Parathyroid adenoma (tissue), 2 donors: ENCODE results near the gene USP28.

ENCODE experiments used
- H2AFZ ChIP-seq: fragments of 300-600 bp; sonication (generic); one replicate; pipeline ENCODE4 v1.7.0; 2017; ENCODE audit warnings: antibody characterized with exemption, mild to moderate bottlenecking
- H3K27ac ChIP-seq: fragments of 300-600 bp; sonication (generic); one replicate; pipeline ENCODE4 v1.7.0; 2017
- H3K27me3 ChIP-seq: fragments of 300-600 bp; sonication (generic); one replicate; pipeline ENCODE4 v1.7.0; 2017; ENCODE audit warnings: low read length; ENCODE audit not compliant: control insufficient read depth, insufficient read depth
- H3K36me3 ChIP-seq: fragments of 300-600 bp; sonication (generic); one replicate; pipeline ENCODE4 v1.7.0; 2017; ENCODE audit warnings: low read length; ENCODE audit not compliant: control insufficient read depth, insufficient read depth
- H3K4me1 ChIP-seq: fragments of 300-600 bp; sonication (generic); one replicate; pipeline ENCODE4 v1.7.0; 2017; ENCODE audit warnings: control low read depth
- H3K4me2 ChIP-seq: fragments of 300-600 bp; sonication (generic); one replicate; pipeline ENCODE4 v1.7.0; 2017; ENCODE audit warnings: low read length
- H3K4me3 ChIP-seq: fragments of 300-600 bp; sonication (generic); one replicate; pipeline ENCODE4 v1.7.0; 2017; ENCODE audit warnings: low read depth, low read length
- H3K79me2 ChIP-seq: fragments of 300-600 bp; sonication (generic); one replicate; pipeline ENCODE4 v1.7.0; 2017; ENCODE audit warnings: control low read depth
- H3K9ac ChIP-seq: fragments of 300-600 bp; sonication (generic); one replicate; pipeline ENCODE4 v1.7.0; 2017; ENCODE audit warnings: mild to moderate bottlenecking
- H3K9me3 ChIP-seq: fragments of 300-600 bp; sonication (generic); one replicate; pipeline ENCODE4 v1.7.0; 2017; ENCODE audit warnings: low read length; ENCODE audit not compliant: control insufficient read depth
- CTCF ChIP-seq: fragments of 300-600 bp; sonication (generic); IDR thresholded peaks from one replicate; pipeline ENCODE4 v1.7.0; 2017; ENCODE audit warnings: antibody characterized with exemption, mild to moderate bottlenecking
- donor health status: primary hyperparathyroidism.

Gene USP28

GRCh38 chr11:113827477-113827876, 47.9 kb downstream of the USP28 start:
- no peak overlapping the region for H3K9ac ChIP-seq
- no peaks in the 10 kb centered on the region for H3K27me3 ChIP-seq
- H3K4me3 ChIP-seq, result no peak overlapping the region
- H3K9me3 ChIP-seq, result no peaks in the 10 kb centered on the region
- H3K4me1 ChIP-seq, result no peaks in the 10 kb centered on the region
- no peaks in the 10 kb centered on the region for H3K79me2 ChIP-seq
- no peak overlapping the region for H2AFZ ChIP-seq
- no peak overlapping the region for H3K27ac ChIP-seq
- H3K36me3 ChIP-seq, result no peaks in the 10 kb centered on the region
- no peak overlapping the region for H3K4me2 ChIP-seq
- TF ChIP-seq CTCF, result no peak

- TF ChIP-seq CTCF, result no peak
- no peaks in the 10 kb centered on the region for H3K9me3 ChIP-seq
- no peak overlapping the region for H3K27ac ChIP-seq
- H3K79me2 ChIP-seq, result no peaks in the 10 kb centered on the region
- no peak overlapping the region for H3K4me3 ChIP-seq
- H3K4me1 ChIP-seq, result no peaks in the 10 kb centered on the region
- H3K27me3 ChIP-seq, result no peaks in the 10 kb centered on the region
- H2AFZ ChIP-seq, result no peak overlapping the region
- no peak overlapping the region for H3K4me2 ChIP-seq
- no peak overlapping the region for H3K9ac ChIP-seq
- no peaks in the 10 kb centered on the region for H3K36me3 ChIP-seq
Observed at GRCh38 chr11:113818426-113818825, 56.9 kb downstream of the USP28 start.

- Histone ChIP-seq H3K27me3 (no peaks in the 10 kb centered on the region), H3K4me3 (no peak overlapping the region), H3K9ac (no peak overlapping the region), H3K36me3 (no peaks in the 10 kb centered on the region), H3K4me2 (no peak overlapping the region), H3K9me3 (no peaks in the 10 kb centered on the region), H3K27ac (no peak overlapping the region), H2AFZ (no peak overlapping the region), H3K79me2 (no peaks in the 10 kb centered on the region), H3K4me1 (no peaks in the 10 kb centered on the region)
- TF ChIP-seq CTCF, result no peak
Observed at GRCh38 chr11:113817626-113818025, 57.7 kb downstream of the USP28 start.

GRCh38 chr11:113817162-113817561, 58.2 kb downstream of the USP28 start:
- Histone ChIP-seq H3K27me3 (no peaks in the 10 kb centered on the region), H3K4me3 (no peak overlapping the region), H3K9me3 (no peaks in the 10 kb centered on the region), H3K36me3 (no peaks in the 10 kb centered on the region), H3K9ac (no peak overlapping the region), H3K4me2 (no peak overlapping the region), H2AFZ (no peak overlapping the region), H3K27ac (no peak overlapping the region), H3K4me1 (no peaks in the 10 kb centered on the region), H3K79me2 (no peaks in the 10 kb centered on the region)
- TF ChIP-seq CTCF, result no peak

GRCh38 chr11:113814181-113814580, 61.2 kb downstream of the USP28 start:
- H3K79me2 ChIP-seq, result no peaks in the 10 kb centered on the region
- H3K27me3 ChIP-seq, result no peaks in the 10 kb centered on the region
- H3K4me1 ChIP-seq, result no peaks in the 10 kb centered on the region
- no peak for TF ChIP-seq CTCF
- no peak overlapping the region for H3K4me3 ChIP-seq
- no peaks in the 10 kb centered on the region for H3K36me3 ChIP-seq
- H3K9me3 ChIP-seq, result no peaks in the 10 kb centered on the region
- H3K9ac ChIP-seq, result no peak overlapping the region
- H2AFZ ChIP-seq, result no peak overlapping the region
- H3K27ac ChIP-seq, result no peak overlapping the region
- no peak overlapping the region for H3K4me2 ChIP-seq
